HG02678 (cell line): ENCODE measurements around the gene AOC3.
"Not testable (repeated sequence)": the region's sequence is repeated elsewhere in the genome, so short reads cannot be mapped to it uniquely, and the experiment has no call there.

Experiments
- ATAC-seq: cut with Tn5 transposase; IDR thresholded peaks from one replicate; pipeline ENCODE4 v1.9.1; 2021; ENCODE audit warnings: mild to moderate bottlenecking, moderate library complexity; ENCODE audit not compliant: unreplicated experiment

Gene AOC3

DNA sequence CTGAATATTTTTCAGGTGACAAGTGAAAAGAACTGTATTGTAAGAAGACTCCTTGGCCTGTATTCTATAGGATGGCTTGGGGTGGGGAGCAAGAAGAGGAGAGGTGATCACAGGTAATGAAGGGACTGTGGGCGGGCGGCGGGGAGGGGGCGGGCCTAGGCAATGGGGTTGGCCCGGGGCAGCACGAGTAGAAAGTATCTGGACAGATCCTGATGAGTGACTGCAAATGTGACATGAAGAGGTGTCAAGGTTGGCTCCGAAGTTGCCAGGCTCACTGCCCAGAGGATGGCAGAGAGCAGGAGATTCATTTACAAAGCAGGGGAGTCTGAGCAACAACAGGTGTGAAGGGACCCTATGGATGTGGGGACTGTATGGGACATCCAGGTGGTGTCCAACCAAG, 38.8 kb downstream of the AOC3 start:
- ATAC-seq = no peak

DNA sequence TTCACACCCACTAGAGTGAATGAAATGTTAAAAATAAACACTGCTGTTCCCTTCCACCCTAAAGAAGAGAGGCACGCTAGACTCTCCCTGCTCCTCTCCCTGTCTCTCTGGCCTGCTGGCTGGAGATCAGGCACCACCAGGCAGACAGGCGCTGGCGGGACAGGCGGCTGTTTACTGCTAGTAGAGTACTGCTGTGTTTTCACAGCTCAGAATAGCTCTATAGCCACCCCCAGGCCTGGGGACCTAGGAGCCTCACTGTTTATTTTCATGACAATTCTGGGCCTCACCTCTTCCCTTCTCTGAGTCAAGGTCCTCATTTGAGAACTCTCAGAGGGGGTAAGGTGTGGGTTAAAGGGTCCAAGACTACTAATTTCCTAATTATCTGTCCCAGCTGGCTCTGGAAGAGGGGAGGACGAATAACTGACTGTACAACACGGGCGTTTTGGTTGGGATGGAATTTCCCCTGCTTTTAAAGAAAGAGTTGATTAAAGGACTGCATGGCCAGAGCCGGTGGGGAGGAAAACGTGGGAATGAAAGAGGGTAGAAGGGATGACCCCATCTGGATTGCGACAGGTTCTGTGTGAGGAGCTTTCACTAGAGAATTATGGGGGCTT, 40.6 kb downstream of the AOC3 start:
- ATAC-seq = no peak

DNA sequence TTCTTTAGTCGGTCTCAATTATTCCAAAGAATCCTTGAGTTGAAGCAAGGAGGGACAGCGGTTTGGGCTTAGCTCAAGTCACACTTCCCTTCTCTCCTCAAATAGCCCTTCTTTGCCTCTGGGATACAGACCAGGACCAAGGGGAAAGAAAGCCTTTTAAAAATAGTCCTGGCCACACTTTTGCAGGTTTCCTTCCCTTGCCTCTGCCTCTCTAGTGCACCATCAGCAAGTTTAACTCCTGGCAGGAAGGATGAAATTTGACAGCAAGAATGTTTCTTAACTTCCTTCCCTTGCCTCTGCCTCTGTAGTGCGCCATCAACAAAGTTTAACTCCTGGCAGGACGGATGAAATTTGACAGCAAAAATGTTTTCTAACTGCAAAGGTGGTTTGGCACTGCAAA, 42.4 kb downstream of the AOC3 start:
- ATAC-seq = no peak

DNA sequence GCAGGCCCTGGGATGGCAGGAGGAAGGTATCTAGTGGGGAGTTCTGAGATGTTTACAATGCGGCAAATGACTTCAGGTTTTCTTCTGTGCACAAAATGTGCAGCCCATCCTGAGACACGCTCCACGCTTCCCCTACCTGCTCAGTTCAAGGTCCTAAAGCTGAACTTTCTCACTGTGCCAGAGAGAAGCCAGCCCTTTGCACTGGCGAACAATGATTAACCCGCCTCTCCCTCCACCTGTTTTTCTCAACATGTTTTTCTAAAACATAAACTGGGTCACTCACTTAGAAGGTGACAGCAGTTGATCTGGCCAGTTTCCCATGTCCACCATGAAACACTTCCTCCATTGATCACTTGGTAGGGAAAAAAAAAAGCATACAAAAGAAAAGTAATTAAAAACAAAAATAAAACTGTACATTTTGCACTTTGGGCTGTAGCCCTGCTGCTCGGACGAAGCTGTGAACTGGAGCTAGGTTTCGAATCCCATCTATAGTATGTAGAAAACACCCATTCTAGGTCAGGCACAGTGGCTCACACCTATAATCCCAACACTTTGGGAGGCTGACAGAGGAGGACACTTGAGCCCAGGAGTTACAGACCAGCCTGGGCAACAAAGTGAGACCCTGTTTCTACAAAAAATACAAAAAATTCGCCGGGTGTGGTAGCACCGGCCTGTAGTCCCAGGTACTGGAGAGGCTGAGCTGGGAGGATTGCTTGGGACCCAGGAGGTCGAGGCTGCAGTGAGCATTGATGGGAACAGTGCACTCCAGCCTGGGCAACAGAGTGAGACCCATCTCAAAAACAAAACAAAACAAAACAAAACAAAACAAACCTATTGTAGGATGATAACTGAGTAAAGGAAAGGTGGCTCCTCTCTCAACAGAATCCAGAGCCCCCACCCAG, 43.5 kb downstream of the AOC3 start:
- ATAC-seq = no peak

DNA sequence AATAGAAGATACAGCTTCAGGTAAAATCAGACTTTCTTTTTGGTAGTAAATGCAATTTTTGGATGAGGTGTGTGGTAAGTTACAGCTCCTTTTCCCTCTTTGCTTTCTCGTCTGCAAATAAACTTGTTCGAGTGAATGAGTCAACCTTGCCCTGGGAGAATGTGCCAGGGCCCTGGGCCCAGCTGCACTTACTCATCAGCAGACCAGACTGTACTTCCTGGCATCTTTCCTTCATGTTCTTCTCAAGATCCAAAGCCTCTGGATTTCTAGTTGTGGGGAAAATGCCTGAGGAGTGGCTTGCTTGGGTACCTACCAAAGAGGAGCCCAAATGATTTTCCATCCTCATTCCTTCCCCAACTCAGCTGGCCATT, 44.2 kb downstream of the AOC3 start:
- ATAC-seq = no peak

DNA sequence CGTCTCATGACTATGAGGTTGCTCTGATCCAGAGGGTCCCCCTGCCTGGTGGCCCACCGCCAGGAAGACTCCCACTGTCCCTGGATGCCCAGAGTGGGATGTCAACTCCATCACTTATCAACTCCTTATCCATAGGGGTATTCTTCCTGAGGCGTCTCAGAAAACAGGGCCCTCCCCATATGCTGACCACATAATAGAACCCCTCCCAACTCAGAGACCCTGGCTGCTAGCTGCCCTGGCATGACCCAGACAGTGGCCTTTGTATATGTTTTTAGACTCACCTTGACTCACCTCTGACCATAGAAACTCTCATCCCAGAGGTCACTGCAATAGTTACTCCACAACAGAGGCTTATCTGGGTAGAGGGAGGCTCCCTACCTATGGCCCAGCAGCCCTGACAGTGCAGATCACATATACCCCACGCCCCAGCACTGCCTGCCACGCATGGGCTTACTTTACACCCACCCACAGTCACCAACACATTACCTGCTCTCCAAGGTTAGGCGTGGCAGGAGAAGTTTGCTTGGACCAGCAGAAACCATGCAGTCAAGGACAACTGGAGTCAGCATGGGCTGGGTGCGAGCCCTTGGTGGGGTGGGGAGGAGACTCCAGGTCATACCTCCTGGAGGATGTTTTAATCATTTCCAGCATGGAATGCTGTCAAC, 47.3 kb downstream of the AOC3 start:
- ATAC-seq = no peak

DNA sequence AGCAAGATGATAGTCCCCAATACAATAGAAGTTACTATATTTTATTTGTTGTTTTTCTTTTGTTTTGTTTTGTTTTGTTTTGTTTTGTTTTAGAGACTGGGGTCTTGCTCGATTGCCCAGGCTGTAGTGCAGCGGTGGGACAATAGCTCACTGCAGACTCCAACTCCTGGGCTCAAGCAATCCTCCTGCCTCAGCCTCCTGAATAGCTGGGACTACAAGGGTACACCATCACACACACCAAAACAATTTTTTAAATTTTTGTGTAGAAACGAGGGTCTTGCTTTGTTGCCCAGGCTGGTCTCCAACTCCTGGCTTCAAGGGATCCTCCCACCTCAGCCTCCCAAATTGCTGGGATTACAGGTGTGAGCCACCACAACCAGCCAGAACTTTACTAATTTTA, 49.0 kb downstream of the AOC3 start:
- not testable (repeated sequence) for ATAC-seq

DNA sequence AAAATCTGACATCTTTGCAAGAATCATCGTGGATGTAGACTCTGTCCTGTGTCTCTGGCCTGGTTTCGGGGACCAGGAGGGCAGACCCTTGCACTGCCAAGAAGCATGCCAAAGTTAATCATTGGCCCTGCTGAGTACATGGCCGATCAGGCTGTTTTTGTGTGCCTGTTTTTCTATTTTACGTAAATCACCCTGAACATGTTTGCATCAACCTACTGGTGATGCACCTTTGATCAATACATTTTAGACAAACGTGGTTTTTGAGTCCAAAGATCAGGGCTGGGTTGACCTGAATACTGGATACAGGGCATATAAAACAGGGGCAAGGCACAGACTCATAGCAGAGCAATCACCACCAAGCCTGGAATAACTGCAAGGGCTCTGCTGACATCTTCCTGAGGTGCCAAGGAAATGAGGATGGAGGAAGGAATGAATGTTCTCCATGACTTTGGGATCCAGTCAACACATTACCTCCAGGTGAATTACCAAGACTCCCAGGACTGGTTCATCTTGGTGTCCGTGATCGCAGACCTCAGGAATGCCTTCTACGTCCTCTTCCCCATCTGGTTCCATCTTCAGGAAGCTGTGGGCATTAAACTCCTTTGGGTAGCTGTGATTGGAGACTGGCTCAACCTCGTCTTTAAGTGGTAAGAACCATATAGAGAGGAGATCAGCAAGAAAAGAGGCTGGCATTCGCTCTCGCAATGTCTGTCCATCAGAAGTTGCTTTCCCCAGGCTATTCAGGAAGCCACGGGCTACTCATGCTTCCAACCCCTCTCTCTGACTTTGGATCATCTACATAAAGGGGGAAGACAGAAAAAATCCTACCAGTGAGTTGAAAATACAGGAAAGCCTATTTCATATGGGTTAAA, 49.7 kb downstream of the AOC3 start, which contains the start of gene G6PC1:
G6PC1 (plus strand) TSS at position 340 of the 872 bp plus-strand sequence; CDS start at position 418, 78 bp downstream.
- no peak for ATAC-seq

DNA sequence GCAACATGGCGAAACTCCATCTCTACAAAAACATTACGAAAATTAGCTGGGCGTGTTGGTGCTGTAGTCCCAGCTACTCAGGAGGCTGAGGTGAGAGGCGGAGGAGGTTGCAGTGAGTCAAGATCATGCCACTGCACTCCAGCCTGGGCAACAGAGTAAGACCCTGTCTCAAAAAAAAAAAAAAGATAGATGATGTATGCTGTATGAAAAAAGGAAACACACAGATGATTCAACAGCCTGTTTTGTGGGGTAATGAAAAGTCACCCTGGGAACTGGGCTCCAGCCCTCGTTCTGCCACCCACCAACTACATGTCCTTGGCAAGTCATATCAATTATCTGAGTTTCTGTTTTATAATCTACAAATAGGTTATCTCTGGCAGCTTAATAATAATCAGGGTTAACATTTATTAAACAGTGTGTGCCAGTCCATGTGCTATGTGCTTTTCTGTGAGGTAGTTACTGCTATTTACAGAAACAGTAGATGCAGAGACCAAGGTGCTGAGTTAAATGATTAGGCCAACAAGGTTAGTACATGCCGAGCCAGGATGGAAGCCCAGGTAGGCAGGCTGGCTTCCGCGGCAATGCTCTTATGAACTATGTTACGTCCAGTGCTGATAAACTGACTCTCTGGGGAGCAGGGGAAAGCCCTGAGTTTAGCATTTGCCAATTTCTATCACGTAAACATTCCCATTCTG, 50.7 kb downstream of the AOC3 start:
- ATAC-seq = no peak

DNA sequence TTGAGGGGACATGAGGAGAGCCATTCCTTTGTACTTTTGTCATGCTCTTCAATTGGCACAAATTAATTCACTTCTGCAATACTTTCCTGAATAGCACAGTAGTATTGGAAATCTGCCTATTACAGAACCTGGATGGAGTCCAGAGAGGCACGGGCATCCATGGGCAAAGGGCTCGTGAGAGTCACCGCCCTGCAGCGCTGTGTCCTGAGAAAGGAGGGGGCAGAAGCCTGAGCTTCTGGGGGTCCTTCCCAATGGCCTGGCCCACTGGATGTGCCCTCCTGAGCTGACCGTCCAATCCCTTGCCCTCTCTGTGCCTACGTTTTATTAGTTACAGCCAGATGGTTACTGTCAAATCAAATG, 53.1 kb downstream of the AOC3 start:
- no peak for ATAC-seq

DNA sequence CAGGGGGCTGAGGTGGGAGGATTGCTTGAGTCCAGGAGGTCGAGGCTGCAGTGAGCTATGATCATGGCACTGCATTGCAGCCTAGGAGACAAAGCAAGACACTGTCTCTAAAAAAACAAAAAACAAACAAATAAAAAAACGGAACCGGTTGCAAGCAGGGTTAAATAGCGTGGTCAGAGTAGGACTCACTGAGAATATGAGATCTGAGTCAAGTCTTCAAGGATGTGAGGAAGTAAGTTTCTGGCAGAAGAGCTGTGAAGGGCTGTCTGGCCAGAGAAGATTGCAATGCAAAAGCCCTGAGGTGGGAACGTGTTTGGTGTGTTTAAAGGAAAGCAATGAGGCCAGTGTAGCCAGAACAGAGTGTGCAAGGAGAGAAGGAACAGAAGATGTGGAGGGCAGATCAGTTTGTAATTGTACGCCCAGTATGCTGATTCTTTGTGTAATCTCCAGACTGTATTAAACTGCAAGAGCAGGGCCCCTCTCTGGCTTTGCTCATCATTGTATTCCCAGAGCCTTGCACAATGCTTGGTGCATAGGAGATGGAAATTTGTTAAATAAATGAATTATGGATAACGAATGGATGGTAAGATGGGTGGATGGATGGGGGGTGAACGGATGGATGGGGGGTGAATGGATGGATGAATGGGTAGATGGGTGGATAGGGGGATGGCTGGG, 55.9 kb downstream of the AOC3 start:
- no peak for ATAC-seq
